Measurements from ENCODE around the gene SLC8A2.

Gene SLC8A2

GRCh38 chr19:47432091-47432490 is 39.6 kb downstream of the SLC8A2 start:
- H2AFZ ChIP-seq = no peak overlapping the region
- H3K4me2 ChIP-seq (ENCODE audit: low read length) = no peak overlapping the region
- H3K27ac ChIP-seq = no peak overlapping the region
- peaks cover 8% of the 10 kb centered on the region for H3K4me1 ChIP-seq
- H3K36me3 ChIP-seq (ENCODE audit: control insufficient read depth, insufficient read depth, low read length) = no peaks in the 10 kb centered on the region
- no peak overlapping the region for H3K9ac ChIP-seq
- H3K27me3 ChIP-seq (ENCODE audit: control insufficient read depth, insufficient read depth, low read length) = no peaks in the 10 kb centered on the region
- no peak for TF ChIP-seq CTCF (IDR thresholded peaks at IDR 0.05)
- H3K9me3 ChIP-seq (ENCODE audit: control insufficient read depth, low read length) = no peaks in the 10 kb centered on the region
- no peak overlapping the region for H3K4me3 ChIP-seq (ENCODE audit: low read depth, low read length)
- H3K79me2 ChIP-seq = no peaks in the 10 kb centered on the region

GRCh38 chr19:47430041-47430802 is 41.5 kb downstream of the SLC8A2 start:
- Histone ChIP-seq H3K9ac (no peak overlapping the region), H3K79me2 (no peaks in the 10 kb centered on the region), H3K4me3 (ENCODE audit: low read depth, low read length) (peak overlapping the region; percentile 17)

GRCh38 chr19:47429140-47429793 is 42.4 kb downstream of the SLC8A2 start:
- H3K79me2 ChIP-seq = no peaks in the 10 kb centered on the region
- peaks cover 8% of the 10 kb centered on the region for H3K4me1 ChIP-seq
- no peak overlapping the region for H3K4me2 ChIP-seq (ENCODE audit: low read length)
- peak overlapping the region; percentile 72 for H2AFZ ChIP-seq
- H3K27me3 ChIP-seq (ENCODE audit: control insufficient read depth, insufficient read depth, low read length) = no peaks in the 10 kb centered on the region
- H3K36me3 ChIP-seq (ENCODE audit: control insufficient read depth, insufficient read depth, low read length) = no peaks in the 10 kb centered on the region
- H3K27ac ChIP-seq = no peak overlapping the region
- no peak for TF ChIP-seq CTCF (IDR thresholded peaks at IDR 0.05)
- no peaks in the 10 kb centered on the region for H3K9me3 ChIP-seq (ENCODE audit: control insufficient read depth, low read length)
- H3K4me3 ChIP-seq (ENCODE audit: low read depth, low read length) = no peak overlapping the region
- no peak overlapping the region for H3K9ac ChIP-seq

More at GRCh38 chr19:47430041-47430802, 41.5 kb downstream of the SLC8A2 start:
- peak overlapping the region; percentile 72 for H2AFZ ChIP-seq
- no peak overlapping the region for H3K27ac ChIP-seq
- no peak for TF ChIP-seq CTCF (IDR thresholded peaks at IDR 0.05)
- H3K4me1 ChIP-seq = peaks cover 8% of the 10 kb centered on the region
- no peaks in the 10 kb centered on the region for H3K9me3 ChIP-seq (ENCODE audit: control insufficient read depth, low read length)
- H3K4me2 ChIP-seq (ENCODE audit: low read length) = peak overlapping the region; percentile 10
- no peaks in the 10 kb centered on the region for H3K36me3 ChIP-seq (ENCODE audit: control insufficient read depth, insufficient read depth, low read length)
- H3K27me3 ChIP-seq (ENCODE audit: control insufficient read depth, insufficient read depth, low read length) = no peaks in the 10 kb centered on the region

GRCh38 chr19:47428177-47428894 is 43.4 kb downstream of the SLC8A2 start:
- no peaks in the 10 kb centered on the region for H3K9me3 ChIP-seq (ENCODE audit: control insufficient read depth, low read length)
- no peak for TF ChIP-seq CTCF (IDR thresholded peaks at IDR 0.05)
- no peaks in the 10 kb centered on the region for H3K36me3 ChIP-seq (ENCODE audit: control insufficient read depth, insufficient read depth, low read length)
- peaks cover 7% of the 10 kb centered on the region for H3K27me3 ChIP-seq (ENCODE audit: control insufficient read depth, insufficient read depth, low read length)
- peak overlapping the region; percentile 63 for H3K4me2 ChIP-seq (ENCODE audit: low read length)
- H3K4me1 ChIP-seq = peaks cover 8% of the 10 kb centered on the region
- peak overlapping the region; percentile 17 for H2AFZ ChIP-seq
- no peaks in the 10 kb centered on the region for H3K79me2 ChIP-seq
- H3K4me3 ChIP-seq (ENCODE audit: low read depth, low read length) = peak overlapping the region; percentile 40
- no peak overlapping the region for H3K9ac ChIP-seq
- peak overlapping the region; percentile 62 for H3K27ac ChIP-seq

Data from parathyroid adenoma (tissue), 2 donors.